SK-N-SH (cell line): ENCODE results near the gene C4BPB. TPM values are rescaled to one million over a fixed set of nuclear protein-coding genes. Genes with fewer than 3 reads are reported as not detected.

Experiments
- CTCF ChIA-PET: fragments of 300-600, 350-600 bp; formaldehyde crosslinking; extraction: SDS; loops from one replicate; lab custom pipeline; 2021; lab: Yijun Ruan, JAX
- POLR2A ChIA-PET: fragments of 350-600 bp; sonication (Branson Sonifier 250); formaldehyde crosslinking; extraction: SDS; loops from one replicate; lab custom pipeline; 2020; ENCODE audit warnings: antibody characterized with exemption, inconsistent platforms; lab: Yijun Ruan, JAX
- DNase-seq: peaks from one replicate; pipeline ENCODE4 v3.0.0; 2012
- H2AFZ ChIP-seq: fragments of 200-600 bp; sonication (generic); 2 replicates; pipeline ENCODE4 v1.8.1; 2016; ENCODE audit warnings: antibody characterized with exemption, mild to moderate bottlenecking, low read depth
- H3F3A ChIP-seq: fragments of 200-600 bp; sonication (generic); replicated peaks from 2 replicates; pipeline ENCODE3; 2016; ENCODE audit warnings: antibody characterized with exemption, mild to moderate bottlenecking; ENCODE audit not compliant: insufficient read depth
- H3K27ac ChIP-seq, 2 experiments: fragments of 200-500 bp in 1 of 2; fragments of 200-600 bp in 1 of 2; sonication (Bioruptor generic) in 1 of 2; sonication (generic), shearing (Covaris generic) in 1 of 2; 2 replicates each; pipeline versions ENCODE4 v1.5.1 to v1.6.1; 2014 to 2016; ENCODE audit warnings: low read depth in 2 of 2, inconsistent platforms in 1 of 2, low read length in 1 of 2, mild to moderate bottlenecking in 1 of 2, mixed read lengths in 1 of 2
- H3K27me3 ChIP-seq: fragments of 200-600 bp; sonication (generic), shearing (Covaris generic); 2 replicates; pipeline ENCODE4 v1.6.1; 2016; ENCODE audit warnings: mixed run types; ENCODE audit not compliant: insufficient read depth
- H3K36me3 ChIP-seq, 2 experiments: fragments of 200-500 bp in 1 of 2; fragments of 200-600 bp in 1 of 2; sonication (Bioruptor generic) in 1 of 2; sonication (generic) in 1 of 2; replicated peaks in 1 of 2; 2 replicates each; pipeline versions ENCODE3 to v1.5.1; 2014 to 2016; ENCODE audit warnings: low read length in 1 of 2, mild to moderate bottlenecking in 1 of 2; ENCODE audit not compliant: insufficient read depth in 2 of 2, control insufficient read depth in 1 of 2
- H3K4me1 ChIP-seq, 2 experiments: fragments of 200-500 bp in 1 of 2; fragments of 200-600 bp in 1 of 2; sonication (Bioruptor generic) in 1 of 2; sonication (generic), shearing (Covaris generic) in 1 of 2; 2 replicates each; pipeline versions ENCODE4 v1.5.1 to v1.6.1; 2014 to 2016; ENCODE audit warnings: low read depth in 1 of 2, low read length in 1 of 2, mixed run types in 1 of 2; ENCODE audit not compliant: insufficient read depth in 2 of 2, control insufficient read depth in 1 of 2
- H3K4me2 ChIP-seq: fragments of 200-600 bp; sonication (generic), shearing (Covaris generic); 2 replicates; pipeline ENCODE4 v1.6.1; 2017; ENCODE audit warnings: mixed run types
- H3K4me3 ChIP-seq, 2 experiments: fragments of 200-500 bp in 1 of 2; fragments of 200-600 bp in 1 of 2; sonication (Bioruptor generic) in 1 of 2; sonication (generic), shearing (Covaris generic) in 1 of 2; 2 replicates each; pipeline versions ENCODE4 v1.5.1 to v1.8.1; 2014 to 2016; ENCODE audit warnings: low read depth in 2 of 2, inconsistent platforms in 1 of 2, low read length in 1 of 2, mild to moderate bottlenecking in 1 of 2, mixed read lengths in 1 of 2, moderate library complexity in 1 of 2
- H3K79me2 ChIP-seq: fragments of 200-600 bp; sonication (generic); 2 replicates; pipeline ENCODE4 v1.8.1; 2017; ENCODE audit warnings: mild to moderate bottlenecking; ENCODE audit not compliant: insufficient read depth
- H3K9ac ChIP-seq: fragments of 200-600 bp; sonication (generic); 2 replicates; pipeline ENCODE4 v1.6.1; 2017; ENCODE audit warnings: mixed run types
- H3K9me2 ChIP-seq: fragments of 200-600 bp; sonication (generic); 2 replicates; pipeline ENCODE4 v1.6.1; 2017; ENCODE audit warnings: mixed run types
- H3K9me3 ChIP-seq: fragments of 200-600 bp; sonication (generic); 2 replicates; pipeline ENCODE4 v1.6.1; 2017; ENCODE audit warnings: mixed run types, mild to moderate bottlenecking, moderate library complexity
- H4K20me1 ChIP-seq: fragments of 200-600 bp; sonication (generic); 2 replicates; pipeline ENCODE4 v1.6.1; 2017; ENCODE audit warnings: mild to moderate bottlenecking, mixed run types; ENCODE audit not compliant: insufficient read depth
- EP300 ChIP-seq, 2 experiments: IDR thresholded peaks; 2 replicates each; pipeline versions ENCODE4 v1.4.0 to v1.6.1; 2012; ENCODE audit warnings: borderline replicate concordance in 1 of 2, low read depth in 1 of 2, low read length in 1 of 2
- EZH2phosphoT487 ChIP-seq: fragments of 200-600 bp; sonication (generic); IDR thresholded peaks from 2 replicates; pipeline ENCODE4 v1.6.1; 2017; ENCODE audit warnings: low read depth, mixed run types, mild to moderate bottlenecking, antibody characterized with exemption, moderate library complexity, borderline replicate concordance
- FOSL2 ChIP-seq: IDR thresholded peaks from 2 replicates; pipeline ENCODE4 v1.4.0; 2012; ENCODE audit warnings: low read depth, mild to moderate bottlenecking, moderate library complexity, borderline replicate concordance
- IRF3 ChIP-seq: fragments of 150-350 bp; IDR thresholded peaks from 2 replicates; pipeline ENCODE4 v1.6.1; 2016; ENCODE audit warnings: mild to moderate bottlenecking, low read depth, low read length
- MEF2A ChIP-seq: IDR thresholded peaks from 2 replicates; pipeline ENCODE4 v1.4.0; 2012; ENCODE audit warnings: low read depth, borderline replicate concordance
- MXI1 ChIP-seq: IDR thresholded peaks from 2 replicates; pipeline ENCODE4 v1.6.1; 2012; ENCODE audit warnings: mild to moderate bottlenecking, low read depth, low read length, improper control_type of control experiment
- NFIC ChIP-seq: IDR thresholded peaks from 2 replicates; pipeline ENCODE4 v1.4.0; 2012; ENCODE audit warnings: borderline replicate concordance
- RAD21 ChIP-seq: IDR thresholded peaks from 2 replicates; pipeline ENCODE4 v1.6.1; 2012; ENCODE audit warnings: mild to moderate bottlenecking, low read length
- RFX5 ChIP-seq: IDR thresholded peaks from 2 replicates; pipeline ENCODE4 v1.6.1; 2012; ENCODE audit warnings: mild to moderate bottlenecking, improper control_type of control experiment, low read length
- RXRA ChIP-seq: IDR thresholded peaks from 2 replicates; pipeline ENCODE4 v1.4.0; 2012; ENCODE audit warnings: low read depth, mild to moderate bottlenecking, borderline replicate concordance
- SMC3 ChIP-seq: IDR thresholded peaks from 2 replicates; pipeline ENCODE4 v1.6.1; 2012; ENCODE audit warnings: low read depth, low read length, improper control_type of control experiment
- TCF12 ChIP-seq: IDR thresholded peaks from 2 replicates; pipeline ENCODE4 v1.4.0; 2012
- YY1 ChIP-seq: IDR thresholded peaks from 2 replicates; pipeline ENCODE4 v1.4.0; 2012; ENCODE audit warnings: low read depth, mild to moderate bottlenecking
- WGBS: methylation state at CpG from one replicate; pipeline ENCODE4 v1.1.6; 2017; ENCODE audit warnings: low lambda C conversion rate; 5-methylcytosine and 5-hydroxymethylcytosine counted together
- polyA plus RNA-seq, 3 experiments: library from polyadenylated mRNA; depleted of rRNA; stranded (reverse); fragments of >200 nt; gene quantifications; 2 replicates each; pipeline ENCODE4 v1.2.3, GENCODE V29; 2012
- TF ChIP-seq, protein P1 (sequence below): IDR thresholded peaks from 2 replicates; pipeline ENCODE4 v1.4.0; 2012; ENCODE audit warnings: low read depth
- TF ChIP-seq, protein P2 (sequence below): fragments of 150-350 bp; IDR thresholded peaks from 2 replicates; pipeline ENCODE4 v1.6.1; 2017; ENCODE audit warnings: antibody characterized with exemption, low read length, low read depth, borderline replicate concordance
- TF ChIP-seq, protein P3 (sequence below): IDR thresholded peaks from 2 replicates; pipeline ENCODE4 v1.6.1; 2012; ENCODE audit warnings: mild to moderate bottlenecking, low read depth, low read length, moderate library complexity
- TF ChIP-seq, protein P4 (sequence below): IDR thresholded peaks from 2 replicates; pipeline ENCODE4 v1.4.0; 2012; ENCODE audit warnings: low read depth, borderline replicate concordance

Gene C4BPB
- polyA plus RNA-seq, 1 of the 3 experiments (the other 2 are of a cell fraction) = not detected

GRCh38 chr1:207047505-207047904, 41.2 kb upstream of the C4BPB start:
- TF ChIP-seq, protein P1, sequence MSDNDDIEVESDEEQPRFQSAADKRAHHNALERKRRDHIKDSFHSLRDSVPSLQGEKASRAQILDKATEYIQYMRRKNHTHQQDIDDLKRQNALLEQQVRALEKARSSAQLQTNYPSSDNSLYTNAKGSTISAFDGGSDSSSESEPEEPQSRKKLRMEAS = no peak
- no peak for TF ChIP-seq SMC3
- TF ChIP-seq MEF2A = no peak
- TF ChIP-seq YY1 = no peak
- no peak for TF ChIP-seq EZH2phosphoT487
- TF ChIP-seq RAD21 = no peak
- no peak for TF ChIP-seq EP300 (IDR thresholded peaks at IDR 0.05; ENCODE audit: borderline replicate concordance in 1 of 2, low read depth in 1 of 2, low read length in 1 of 2)
- peaks cover 13% of the 10 kb centered on the region for H4K20me1 ChIP-seq
- no peak overlapping the region for H3K4me3 ChIP-seq
- H2AFZ ChIP-seq = no peak overlapping the region
- H3K9me2 ChIP-seq = no peaks in the 10 kb centered on the region
- H3K79me2 ChIP-seq = peaks cover 62% of the 10 kb centered on the region
- H3K27ac ChIP-seq = no peak overlapping the region
- H3K4me1 ChIP-seq = peaks cover 19 to 25% of the 10 kb centered on the region in 2 experiments
- ChIA-PET POLR2A (no interaction called here), CTCF (interaction anchor here (1.1 to 1.9 kb wide), 7 partner anchors 14 to 452 kb away, joined by 3 to 8 read pairs (median 5); partner anchors contain the start of gene C1orf116)
- no peak overlapping the region for H3K4me2 ChIP-seq
- H3K9ac ChIP-seq = no peak overlapping the region
- no peaks in the 10 kb centered on the region for H3K9me3 ChIP-seq
- peaks cover 11% of the 10 kb centered on the region for H3F3A ChIP-seq
- DNase-seq = no peak
- 100% methylated on average over 1 of the region's 1 CpG for WGBS
- no peaks in the 10 kb centered on the region for H3K27me3 ChIP-seq
- H3K36me3 ChIP-seq = peaks cover 45 to 54% of the 10 kb centered on the region in 2 experiments

GRCh38 chr1:207048041-207048440, 40.6 kb upstream of the C4BPB start:
- Histone ChIP-seq H2AFZ (no peak overlapping the region), H3F3A (peaks cover 12% of the 10 kb centered on the region), H3K36me3 (peaks cover 45 to 54% of the 10 kb centered on the region in 2 experiments), H4K20me1 (peaks cover 13% of the 10 kb centered on the region), H3K4me3 (no peak overlapping the region), H3K27me3 (no peaks in the 10 kb centered on the region), H3K79me2 (peaks cover 62% of the 10 kb centered on the region), H3K9ac (no peak overlapping the region), H3K4me2 (no peak overlapping the region), H3K4me1 (peaks cover 19 to 26% of the 10 kb centered on the region in 2 experiments), H3K9me2 (no peaks in the 10 kb centered on the region), H3K9me3 (no peaks in the 10 kb centered on the region), H3K27ac (no peak overlapping the region)
- CTCF ChIA-PET = interaction anchor here (1.1 to 1.9 kb wide), 4 partner anchors 21 to 42 kb away, joined by 3 to 8 read pairs (median 6); no protein-coding TSS in a partner anchor
- DNase-seq = no peak
- 89% methylated on average over 6 of the region's 6 CpGs for WGBS
- POLR2A ChIA-PET = no interaction called here
- TF ChIP-seq, protein P2, sequence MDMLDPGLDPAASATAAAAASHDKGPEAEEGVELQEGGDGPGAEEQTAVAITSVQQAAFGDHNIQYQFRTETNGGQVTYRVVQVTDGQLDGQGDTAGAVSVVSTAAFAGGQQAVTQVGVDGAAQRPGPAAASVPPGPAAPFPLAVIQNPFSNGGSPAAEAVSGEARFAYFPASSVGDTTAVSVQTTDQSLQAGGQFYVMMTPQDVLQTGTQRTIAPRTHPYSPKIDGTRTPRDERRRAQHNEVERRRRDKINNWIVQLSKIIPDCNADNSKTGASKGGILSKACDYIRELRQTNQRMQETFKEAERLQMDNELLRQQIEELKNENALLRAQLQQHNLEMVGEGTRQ = no peak
- TF ChIP-seq TCF12 (no peak), RFX5 (no peak), MXI1 (no peak), FOSL2 (no peak), RXRA (no peak), IRF3 (no peak), EP300 (IDR thresholded peaks at IDR 0.05; ENCODE audit: borderline replicate concordance in 1 of 2, low read depth in 1 of 2, low read length in 1 of 2) (no peak), NFIC (no peak)
- TF ChIP-seq, protein P3, sequence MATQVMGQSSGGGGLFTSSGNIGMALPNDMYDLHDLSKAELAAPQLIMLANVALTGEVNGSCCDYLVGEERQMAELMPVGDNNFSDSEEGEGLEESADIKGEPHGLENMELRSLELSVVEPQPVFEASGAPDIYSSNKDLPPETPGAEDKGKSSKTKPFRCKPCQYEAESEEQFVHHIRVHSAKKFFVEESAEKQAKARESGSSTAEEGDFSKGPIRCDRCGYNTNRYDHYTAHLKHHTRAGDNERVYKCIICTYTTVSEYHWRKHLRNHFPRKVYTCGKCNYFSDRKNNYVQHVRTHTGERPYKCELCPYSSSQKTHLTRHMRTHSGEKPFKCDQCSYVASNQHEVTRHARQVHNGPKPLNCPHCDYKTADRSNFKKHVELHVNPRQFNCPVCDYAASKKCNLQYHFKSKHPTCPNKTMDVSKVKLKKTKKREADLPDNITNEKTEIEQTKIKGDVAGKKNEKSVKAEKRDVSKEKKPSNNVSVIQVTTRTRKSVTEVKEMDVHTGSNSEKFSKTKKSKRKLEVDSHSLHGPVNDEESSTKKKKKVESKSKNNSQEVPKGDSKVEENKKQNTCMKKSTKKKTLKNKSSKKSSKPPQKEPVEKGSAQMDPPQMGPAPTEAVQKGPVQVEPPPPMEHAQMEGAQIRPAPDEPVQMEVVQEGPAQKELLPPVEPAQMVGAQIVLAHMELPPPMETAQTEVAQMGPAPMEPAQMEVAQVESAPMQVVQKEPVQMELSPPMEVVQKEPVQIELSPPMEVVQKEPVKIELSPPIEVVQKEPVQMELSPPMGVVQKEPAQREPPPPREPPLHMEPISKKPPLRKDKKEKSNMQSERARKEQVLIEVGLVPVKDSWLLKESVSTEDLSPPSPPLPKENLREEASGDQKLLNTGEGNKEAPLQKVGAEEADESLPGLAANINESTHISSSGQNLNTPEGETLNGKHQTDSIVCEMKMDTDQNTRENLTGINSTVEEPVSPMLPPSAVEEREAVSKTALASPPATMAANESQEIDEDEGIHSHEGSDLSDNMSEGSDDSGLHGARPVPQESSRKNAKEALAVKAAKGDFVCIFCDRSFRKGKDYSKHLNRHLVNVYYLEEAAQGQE = no peak
- TF ChIP-seq, protein P4, sequence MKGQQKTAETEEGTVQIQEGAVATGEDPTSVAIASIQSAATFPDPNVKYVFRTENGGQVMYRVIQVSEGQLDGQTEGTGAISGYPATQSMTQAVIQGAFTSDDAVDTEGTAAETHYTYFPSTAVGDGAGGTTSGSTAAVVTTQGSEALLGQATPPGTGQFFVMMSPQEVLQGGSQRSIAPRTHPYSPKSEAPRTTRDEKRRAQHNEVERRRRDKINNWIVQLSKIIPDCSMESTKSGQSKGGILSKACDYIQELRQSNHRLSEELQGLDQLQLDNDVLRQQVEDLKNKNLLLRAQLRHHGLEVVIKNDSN = no peak
- TF ChIP-seq, protein P1 = no peak
